AG04450 (cell line): ENCODE results near the gene RANBP17. TPM values are rescaled to one million over a fixed set of nuclear protein-coding genes. Genes with fewer than 3 reads are reported as not detected.

Experiments
- CTCF ChIA-PET: fragments of 300-600, 350-600 bp; formaldehyde crosslinking; extraction: SDS; loops from one replicate; lab custom pipeline; 2022; ENCODE audit warnings: antibody characterized with exemption, inconsistent platforms; lab: Charles Lee
- POLR2A ChIA-PET: fragments of 350-600 bp; formaldehyde crosslinking; extraction: SDS; loops from one replicate; lab custom pipeline; 2021; ENCODE audit warnings: antibody characterized with exemption, inconsistent platforms; lab: Yijun Ruan, JAX
- DNase-seq: peaks from one replicate; pipeline ENCODE4 v3.0.0-alpha.2; 2011; ENCODE audit warnings: low read depth, low spot score
- H3K27ac ChIP-seq: one replicate; pipeline ENCODE4 v1.5.1; 2012; ENCODE audit warnings: low read depth, low read length, control low read depth
- H3K27me3 ChIP-seq: one replicate; pipeline ENCODE4 v1.6.0; 2012; ENCODE audit warnings: low read length; ENCODE audit not compliant: control insufficient read depth, insufficient read depth
- H3K4me3 ChIP-seq: 2 replicates; pipeline ENCODE4 v1.5.1; 2011; ENCODE audit warnings: mild to moderate bottlenecking, low read depth, low read length, control low read depth
- H3K9me3 ChIP-seq: 2 replicates; pipeline ENCODE4 v1.5.1; 2012; ENCODE audit warnings: low read length; ENCODE audit not compliant: control insufficient read depth, insufficient read depth
- CTCF ChIP-seq: IDR thresholded peaks from 2 replicates; pipeline ENCODE4 v1.5.1; 2011; ENCODE audit warnings: low read depth, low read length, control low read depth, inconsistent platforms
- polyA plus RNA-seq: library from polyadenylated mRNA; depleted of rRNA; stranded (reverse); fragments of >200 nt; gene quantifications from 2 replicates; pipeline ENCODE4 v1.2.3, GENCODE V29; 2011

RANBP17 gene
- polyA plus RNA-seq, 1 experiment, result 11.6 TPM

- POLR2A ChIA-PET, result no interaction called here
- Histone ChIP-seq H3K9me3 (no peaks in the 10 kb centered on the region; the same call in 1 of the 2 replicates), H3K27ac (no peak overlapping the region), H3K4me3 (no peak overlapping the region), H3K27me3 (no peaks in the 10 kb centered on the region)
- TF ChIP-seq CTCF, result no peak
- no peak for DNase-seq
- CTCF ChIA-PET, result interaction anchor here (0.7 kb wide), 1 partner anchor 24 kb away, joined by 3 read pairs; no protein-coding TSS in a partner anchor
Measured at GRCh38 chr5:171080186-171080938, 218.5 kb downstream of the RANBP17 start.

GRCh38 chr5:171081319-171081718 lies 219.5 kb downstream of the RANBP17 start:
- no peak for TF ChIP-seq CTCF
- DNase-seq, result no peak
- POLR2A ChIA-PET, result no interaction called here
- Histone ChIP-seq H3K9me3 (no peaks in the 10 kb centered on the region; the same call in 1 of the 2 replicates), H3K4me3 (no peak overlapping the region), H3K27ac (no peak overlapping the region), H3K27me3 (no peaks in the 10 kb centered on the region)
- CTCF ChIA-PET, result interaction anchor here (0.6 kb wide), 1 partner anchor 46 kb away, joined by 5 read pairs; no protein-coding TSS in a partner anchor

GRCh38 chr5:171092194-171092593 lies 230.4 kb downstream of the RANBP17 start:
- no peaks in the 10 kb centered on the region for H3K27me3 ChIP-seq
- no peak overlapping the region for H3K4me3 ChIP-seq
- TF ChIP-seq CTCF, result no peak
- no peaks in the 10 kb centered on the region for H3K9me3 ChIP-seq
- ChIA-PET CTCF (no interaction called here), POLR2A (no interaction called here)
- no peak overlapping the region for H3K27ac ChIP-seq
- DNase-seq, result no peak

- DNase-seq, result no peak
- TF ChIP-seq CTCF, result no peak
- no peak overlapping the region for H3K27ac ChIP-seq
- CTCF ChIA-PET, result interaction anchor here (1.5 kb wide), 1 partner anchor 114 kb away, joined by 3 read pairs; no protein-coding TSS in a partner anchor
- POLR2A ChIA-PET, result no interaction called here
- H3K27me3 ChIP-seq, result no peaks in the 10 kb centered on the region
- H3K4me3 ChIP-seq, result no peak overlapping the region
- no peaks in the 10 kb centered on the region for H3K9me3 ChIP-seq
Measured at GRCh38 chr5:171093598-171093997, 231.8 kb downstream of the RANBP17 start.

GRCh38 chr5:171094356-171094755 lies 232.5 kb downstream of the RANBP17 start:
- TF ChIP-seq CTCF, result no peak
- no peak overlapping the region for H3K27ac ChIP-seq
- no peaks in the 10 kb centered on the region for H3K27me3 ChIP-seq
- H3K9me3 ChIP-seq, result no peaks in the 10 kb centered on the region
- H3K4me3 ChIP-seq, result no peak overlapping the region
- ChIA-PET POLR2A (no interaction called here), CTCF (interaction anchor here (1.5 kb wide), 1 partner anchor 113 kb away, joined by 3 read pairs; no protein-coding TSS in a partner anchor)
- no peak for DNase-seq
